Astrocyte of the spinal cord (primary cell): ENCODE results near the gene SULT1C2.

Experiments
- DNase-seq: peaks from one replicate; pipeline ENCODE4 v3.0.0; 2011; ENCODE audit warnings: low read depth, low spot score
- H3K4me3 ChIP-seq: 2 replicates; pipeline ENCODE4 v1.5.1; 2011; ENCODE audit warnings: low read depth, mild to moderate bottlenecking, low read length, moderate library complexity
- in situ Hi-C: cut with HindIII; loops from 2 replicates; pipeline ENCODE4 v1.10.0; 2017; ENCODE audit warnings: low sequenced_read_pairs
- TF ChIP-seq, protein P1 (sequence below): IDR thresholded peaks from 2 replicates; pipeline ENCODE4 v1.5.1; 2012; ENCODE audit warnings: low read depth, mild to moderate bottlenecking, low read length, inconsistent platforms

The SULT1C2 gene

GRCh38 chr2:108285616-108286015 lies 3.1 kb upstream of the SULT1C2 start:
- TF ChIP-seq, protein P1, sequence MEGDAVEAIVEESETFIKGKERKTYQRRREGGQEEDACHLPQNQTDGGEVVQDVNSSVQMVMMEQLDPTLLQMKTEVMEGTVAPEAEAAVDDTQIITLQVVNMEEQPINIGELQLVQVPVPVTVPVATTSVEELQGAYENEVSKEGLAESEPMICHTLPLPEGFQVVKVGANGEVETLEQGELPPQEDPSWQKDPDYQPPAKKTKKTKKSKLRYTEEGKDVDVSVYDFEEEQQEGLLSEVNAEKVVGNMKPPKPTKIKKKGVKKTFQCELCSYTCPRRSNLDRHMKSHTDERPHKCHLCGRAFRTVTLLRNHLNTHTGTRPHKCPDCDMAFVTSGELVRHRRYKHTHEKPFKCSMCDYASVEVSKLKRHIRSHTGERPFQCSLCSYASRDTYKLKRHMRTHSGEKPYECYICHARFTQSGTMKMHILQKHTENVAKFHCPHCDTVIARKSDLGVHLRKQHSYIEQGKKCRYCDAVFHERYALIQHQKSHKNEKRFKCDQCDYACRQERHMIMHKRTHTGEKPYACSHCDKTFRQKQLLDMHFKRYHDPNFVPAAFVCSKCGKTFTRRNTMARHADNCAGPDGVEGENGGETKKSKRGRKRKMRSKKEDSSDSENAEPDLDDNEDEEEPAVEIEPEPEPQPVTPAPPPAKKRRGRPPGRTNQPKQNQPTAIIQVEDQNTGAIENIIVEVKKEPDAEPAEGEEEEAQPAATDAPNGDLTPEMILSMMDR: no peak
- DNase-seq: no peak
- no peak overlapping the region for H3K4me3 ChIP-seq
- in situ Hi-C loops: no loop called here

DNA sequence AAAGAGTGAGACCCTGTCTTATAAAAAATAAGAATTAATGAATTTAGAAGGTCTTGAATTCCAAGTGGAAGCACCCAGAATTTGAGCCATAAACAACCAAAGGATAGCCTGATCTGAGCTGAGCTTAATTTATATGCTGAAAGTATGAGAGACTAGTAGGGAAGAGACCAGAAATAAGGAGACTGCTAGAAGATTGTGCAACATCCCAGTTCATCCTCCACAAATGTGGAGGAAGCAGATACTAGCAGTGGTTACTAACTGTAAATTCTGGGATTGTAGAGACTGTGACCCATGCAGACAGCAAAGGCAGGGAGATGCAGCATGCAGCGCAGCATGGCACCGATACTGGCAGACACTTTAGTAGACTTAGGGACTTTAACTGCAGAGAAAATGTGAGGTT lies 1.5 kb upstream of the SULT1C2 start:
- in situ Hi-C loops: no loop called here
- no peak for DNase-seq
- no peak overlapping the region for H3K4me3 ChIP-seq
- TF ChIP-seq, protein P1: no peak

- TF ChIP-seq, protein P1: no peak
- DNase-seq: no peak
- H3K4me3 ChIP-seq: no peak overlapping the region
- in situ Hi-C loops: no loop called here
Observed at GRCh38 chr2:108293850-108294249, 5.2 kb downstream of the SULT1C2 start.

- peak; percentile 88 for DNase-seq
- H3K4me3 ChIP-seq: no peak overlapping the region
- TF ChIP-seq, protein P1: no peak
- in situ Hi-C loops: no loop called here
Observed at GRCh38 chr2:108297436-108298141, 8.9 kb downstream of the SULT1C2 start.

GRCh38 chr2:108301558-108301957 lies 12.9 kb downstream of the SULT1C2 start:
- H3K4me3 ChIP-seq: no peak overlapping the region
- in situ Hi-C loops: no loop called here
- DNase-seq: no peak
- TF ChIP-seq, protein P1: no peak

GRCh38 chr2:108304975-108305374 lies 16.3 kb downstream of the SULT1C2 start:
- in situ Hi-C loops: no loop called here
- DNase-seq: no peak
- TF ChIP-seq, protein P1: no peak
- no peak overlapping the region for H3K4me3 ChIP-seq

DNA sequence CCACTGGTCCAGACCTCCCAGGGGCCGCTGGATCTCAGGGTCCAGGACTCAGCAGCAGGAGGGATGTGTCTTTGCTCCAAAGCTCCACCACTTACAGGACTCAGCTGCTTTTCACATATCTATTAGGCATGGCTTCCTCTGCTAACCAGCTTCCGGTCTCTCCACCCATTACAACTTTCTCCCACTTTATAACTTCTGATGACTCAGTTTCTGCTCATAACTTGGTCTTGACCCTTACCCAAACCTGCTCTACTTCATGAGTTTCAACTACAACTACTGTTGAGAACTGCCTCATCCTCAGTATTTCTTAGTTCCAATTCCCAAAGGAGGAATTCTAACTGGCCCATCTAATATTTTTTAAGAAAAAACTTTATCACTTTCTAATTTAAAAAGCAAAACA lies 17.2 kb downstream of the SULT1C2 start:
- TF ChIP-seq, protein P1: no peak
- H3K4me3 ChIP-seq: no peak overlapping the region
- in situ Hi-C loops: no loop called here
- DNase-seq: peak; percentile 45
